Activated T-cell treated with anti-CD3 and anti-CD28 coated beads, Interleukin-2, amount 50 U/mL, for 24 hours (primary cell): ENCODE data around the gene TRIM67.

Source experiments
- DNase-seq: peaks from one replicate; pipeline ENCODE4 v3.0.0-alpha.2; 2020
- H3K27ac Mint-ChIP-seq: 2 replicates; pipeline ENCODE4 v1.8.0; 2020; ENCODE audit warnings: mild to moderate bottlenecking, mixed read lengths
- H3K27me3 Mint-ChIP-seq: 2 replicates; pipeline ENCODE4 v1.8.0; 2020; ENCODE audit warnings: mixed read lengths
- H3K36me3 Mint-ChIP-seq: 2 replicates; pipeline ENCODE4 v1.8.0; 2020; ENCODE audit warnings: low read depth, mixed read lengths
- H3K4me1 Mint-ChIP-seq: 2 replicates; pipeline ENCODE4 v1.8.0; 2020; ENCODE audit warnings: low read depth, mixed read lengths
- H3K4me3 Mint-ChIP-seq: 2 replicates; pipeline ENCODE4 v1.8.0; 2020; ENCODE audit warnings: mild to moderate bottlenecking, moderate library complexity, mixed read lengths
- H3K9me3 Mint-ChIP-seq: 2 replicates; pipeline ENCODE4 v1.8.0; 2020; ENCODE audit warnings: mixed read lengths

The TRIM67 gene

GRCh38 chr1:231183639-231184590 lies 22.1 kb downstream of the TRIM67 start:
- no peak overlapping the region for H3K27ac Mint-ChIP-seq
- DNase-seq, result no peak
- no peaks in the 10 kb centered on the region for H3K36me3 Mint-ChIP-seq
- H3K4me3 Mint-ChIP-seq, result no peak overlapping the region
- H3K27me3 Mint-ChIP-seq, result peaks cover 65% of the 10 kb centered on the region
- H3K9me3 Mint-ChIP-seq, result no peaks in the 10 kb centered on the region
- no peaks in the 10 kb centered on the region for H3K4me1 Mint-ChIP-seq

DNA sequence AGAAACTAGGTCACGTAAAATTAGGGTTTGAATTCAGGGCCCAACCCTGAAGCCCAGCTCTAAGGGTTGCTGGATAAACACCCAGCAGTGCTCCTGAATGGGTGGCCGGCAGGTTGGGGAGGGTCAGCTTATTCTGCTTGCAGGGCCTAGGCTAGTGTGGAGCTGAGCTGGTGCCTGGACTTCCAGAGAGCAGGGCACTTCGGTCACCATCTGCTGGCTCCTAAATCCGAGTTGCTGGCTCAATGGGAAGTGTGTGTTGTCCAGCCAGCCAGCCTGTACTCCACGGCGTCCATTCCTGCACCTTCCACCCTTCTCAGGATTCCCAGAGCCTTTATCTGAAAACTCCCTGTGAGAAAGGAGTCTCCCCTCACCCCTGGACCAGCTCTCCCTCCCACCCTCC lies 23.0 kb downstream of the TRIM67 start:
- Mint-ChIP-seq H3K4me3 (no peak overlapping the region), H3K9me3 (no peaks in the 10 kb centered on the region), H3K27me3 (peaks cover 64% of the 10 kb centered on the region), H3K4me1 (no peaks in the 10 kb centered on the region), H3K36me3 (no peaks in the 10 kb centered on the region), H3K27ac (no peak overlapping the region)
- DNase-seq, result no peak

DNA sequence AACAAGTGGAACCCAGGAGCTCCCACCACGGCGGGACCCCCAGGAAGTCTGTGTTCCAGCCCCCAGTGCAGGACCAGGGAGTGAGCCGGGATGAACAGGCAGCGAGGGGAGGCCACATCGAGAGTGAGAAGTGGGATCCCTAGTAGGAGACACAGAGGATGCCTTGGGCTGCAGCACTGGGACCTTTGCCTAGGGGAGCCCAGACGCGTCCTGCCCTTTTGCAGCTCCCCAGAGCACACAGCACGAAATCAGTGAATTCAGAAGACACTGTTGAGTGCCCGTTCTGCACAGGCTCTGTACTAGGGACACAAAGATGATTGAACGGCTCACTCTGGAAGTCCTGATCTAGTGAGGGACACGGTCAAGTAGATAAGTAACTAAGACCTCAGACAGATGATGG lies 23.5 kb downstream of the TRIM67 start:
- no peaks in the 10 kb centered on the region for H3K36me3 Mint-ChIP-seq
- H3K4me3 Mint-ChIP-seq, result no peak overlapping the region
- H3K27me3 Mint-ChIP-seq, result peaks cover 64% of the 10 kb centered on the region
- no peaks in the 10 kb centered on the region for H3K4me1 Mint-ChIP-seq
- no peaks in the 10 kb centered on the region for H3K9me3 Mint-ChIP-seq
- H3K27ac Mint-ChIP-seq, result no peak overlapping the region
- no peak for DNase-seq

- Mint-ChIP-seq H3K27me3 (peaks cover 57% of the 10 kb centered on the region), H3K4me3 (no peak overlapping the region), H3K4me1 (no peaks in the 10 kb centered on the region), H3K27ac (no peak overlapping the region), H3K36me3 (no peaks in the 10 kb centered on the region), H3K9me3 (no peaks in the 10 kb centered on the region)
- no peak for DNase-seq
Measured at GRCh38 chr1:231186356-231187115, 24.7 kb downstream of the TRIM67 start.

- Mint-ChIP-seq H3K4me3 (no peak overlapping the region), H3K4me1 (no peaks in the 10 kb centered on the region), H3K9me3 (no peaks in the 10 kb centered on the region), H3K27ac (no peak overlapping the region), H3K27me3 (peaks cover 50% of the 10 kb centered on the region), H3K36me3 (no peaks in the 10 kb centered on the region)
- no peak for DNase-seq
Measured at GRCh38 chr1:231187571-231187970, 25.7 kb downstream of the TRIM67 start.

DNA sequence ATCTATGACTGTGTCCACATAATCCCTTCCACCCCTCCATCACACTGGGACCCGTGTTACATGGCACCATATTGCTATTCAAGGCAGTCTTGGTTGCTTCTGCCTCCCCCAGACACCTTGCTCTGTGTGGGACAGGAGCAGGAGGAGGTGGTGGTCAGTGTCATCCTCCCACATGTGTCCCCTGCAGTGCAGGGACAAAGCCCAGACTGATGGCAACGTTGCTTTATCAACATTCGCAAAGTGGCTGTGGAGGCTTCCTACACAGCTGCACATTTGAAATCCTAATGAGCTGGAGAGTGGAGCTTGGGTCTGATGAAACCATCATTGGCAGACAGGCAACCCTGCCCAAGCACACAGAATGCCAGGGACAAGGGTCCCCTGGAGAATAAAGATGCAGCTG lies 26.2 kb downstream of the TRIM67 start:
- H3K27ac Mint-ChIP-seq, result no peak overlapping the region
- H3K4me1 Mint-ChIP-seq, result no peaks in the 10 kb centered on the region
- H3K4me3 Mint-ChIP-seq, result no peak overlapping the region
- no peaks in the 10 kb centered on the region for H3K9me3 Mint-ChIP-seq
- no peak for DNase-seq
- H3K27me3 Mint-ChIP-seq, result peaks cover 48% of the 10 kb centered on the region
- H3K36me3 Mint-ChIP-seq, result no peaks in the 10 kb centered on the region

DNA sequence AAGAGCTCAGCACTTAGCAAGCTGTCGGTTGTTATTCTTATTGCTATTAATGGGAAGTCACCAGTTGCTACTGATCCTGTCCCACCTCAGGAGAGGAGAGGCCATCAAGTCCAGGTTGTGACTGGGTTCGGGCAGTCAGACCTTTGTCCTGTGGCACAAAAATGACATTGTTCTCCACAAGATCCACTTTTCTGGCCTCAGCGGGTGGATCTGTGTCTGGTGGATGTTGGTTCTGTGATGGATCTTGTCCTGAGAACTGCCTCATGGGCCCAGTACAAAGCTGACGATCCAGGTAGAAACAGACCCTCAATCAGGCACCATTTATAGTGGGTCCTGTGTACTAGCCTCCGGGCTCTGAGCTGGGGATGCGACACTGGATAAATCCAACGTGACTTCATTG lies 26.9 kb downstream of the TRIM67 start:
- H3K27me3 Mint-ChIP-seq, result peaks cover 48% of the 10 kb centered on the region
- no peak for DNase-seq

DNA sequence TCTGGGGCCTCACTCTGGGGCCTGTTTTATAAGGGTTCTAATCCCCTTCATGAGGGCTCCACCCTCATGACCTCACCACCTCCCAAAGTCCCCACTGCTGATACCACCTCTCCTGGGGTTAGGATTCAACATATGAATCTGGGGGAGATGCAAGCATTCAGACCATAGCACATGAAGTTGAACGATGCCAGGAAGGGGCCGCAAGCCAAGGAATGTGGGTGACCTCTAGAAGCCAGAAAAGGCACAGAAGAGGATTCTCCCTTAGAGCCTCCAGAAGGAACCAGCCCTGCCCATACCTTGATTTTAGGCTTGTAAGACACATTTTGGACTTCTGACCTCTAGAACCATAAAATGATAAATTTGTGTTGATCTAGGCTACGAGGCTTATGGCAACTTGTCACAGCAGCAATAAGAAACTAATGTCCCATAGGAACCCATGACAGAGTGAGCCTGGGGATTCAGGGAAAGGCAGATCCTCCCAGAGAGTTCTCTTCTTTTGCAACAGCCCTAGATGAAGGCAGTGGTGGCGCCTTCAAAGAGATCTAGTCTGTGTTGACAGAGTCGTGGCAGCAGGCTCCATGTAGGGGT lies 27.9 kb downstream of the TRIM67 start:
- no peaks in the 10 kb centered on the region for H3K4me1 Mint-ChIP-seq
- H3K27ac Mint-ChIP-seq, result no peak overlapping the region
- no peak for DNase-seq
- no peaks in the 10 kb centered on the region for H3K36me3 Mint-ChIP-seq
- H3K27me3 Mint-ChIP-seq, result peaks cover 42% of the 10 kb centered on the region
- H3K4me3 Mint-ChIP-seq, result no peak overlapping the region
- H3K9me3 Mint-ChIP-seq, result no peaks in the 10 kb centered on the region

More for the DNA sequence above, 26.9 kb downstream of the TRIM67 start:
- Mint-ChIP-seq H3K9me3 (no peaks in the 10 kb centered on the region), H3K4me1 (no peaks in the 10 kb centered on the region), H3K4me3 (no peak overlapping the region), H3K36me3 (no peaks in the 10 kb centered on the region), H3K27ac (no peak overlapping the region)

- DNase-seq, result no peak
- Mint-ChIP-seq H3K4me1 (no peaks in the 10 kb centered on the region), H3K36me3 (no peaks in the 10 kb centered on the region), H3K4me3 (no peak overlapping the region), H3K27ac (no peak overlapping the region), H3K9me3 (no peaks in the 10 kb centered on the region), H3K27me3 (peaks cover 41% of the 10 kb centered on the region)
Measured at GRCh38 chr1:231190456-231190855, 28.6 kb downstream of the TRIM67 start.

DNA sequence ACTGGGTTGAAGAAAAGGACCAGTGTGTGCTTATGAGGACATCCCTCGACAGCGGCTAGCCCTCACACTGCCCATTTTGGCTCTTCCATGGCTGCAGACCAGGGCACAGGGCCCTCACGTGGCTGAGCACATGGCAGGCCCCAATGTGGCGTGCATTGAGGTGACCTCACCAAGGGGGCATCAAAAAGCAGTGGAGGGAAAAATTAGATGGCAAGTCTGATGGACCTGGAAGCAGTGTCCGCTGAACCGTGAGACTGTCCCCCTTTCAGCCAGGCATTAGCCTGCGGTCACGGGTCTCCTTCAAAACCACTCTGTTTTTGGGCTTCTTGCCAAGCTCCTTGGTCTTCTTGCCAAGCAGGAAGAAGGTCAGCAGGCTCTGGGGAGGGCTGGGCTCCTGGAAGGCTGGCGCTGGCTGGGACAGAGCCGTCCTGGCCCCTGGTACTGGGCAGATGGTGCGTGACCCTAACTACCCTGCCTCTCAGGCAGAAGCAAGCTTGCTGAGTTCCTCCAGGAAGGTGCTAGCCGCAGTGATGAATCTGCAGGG lies 30.8 kb downstream of the TRIM67 start:
- Mint-ChIP-seq H3K9me3 (no peaks in the 10 kb centered on the region), H3K4me3 (no peak overlapping the region)
- DNase-seq, result no peak

GRCh38 chr1:231193710-231194340 lies 32.0 kb downstream of the TRIM67 start:
- Mint-ChIP-seq H3K36me3 (no peaks in the 10 kb centered on the region), H3K4me3 (no peak overlapping the region), H3K27ac (no peak overlapping the region), H3K27me3 (peaks cover 16% of the 10 kb centered on the region), H3K9me3 (no peaks in the 10 kb centered on the region), H3K4me1 (no peaks in the 10 kb centered on the region)
- DNase-seq, result no peak

More for the DNA sequence above, 30.8 kb downstream of the TRIM67 start:
- Mint-ChIP-seq H3K27me3 (peaks cover 25% of the 10 kb centered on the region), H3K27ac (no peak overlapping the region), H3K36me3 (no peaks in the 10 kb centered on the region), H3K4me1 (no peaks in the 10 kb centered on the region)

DNA sequence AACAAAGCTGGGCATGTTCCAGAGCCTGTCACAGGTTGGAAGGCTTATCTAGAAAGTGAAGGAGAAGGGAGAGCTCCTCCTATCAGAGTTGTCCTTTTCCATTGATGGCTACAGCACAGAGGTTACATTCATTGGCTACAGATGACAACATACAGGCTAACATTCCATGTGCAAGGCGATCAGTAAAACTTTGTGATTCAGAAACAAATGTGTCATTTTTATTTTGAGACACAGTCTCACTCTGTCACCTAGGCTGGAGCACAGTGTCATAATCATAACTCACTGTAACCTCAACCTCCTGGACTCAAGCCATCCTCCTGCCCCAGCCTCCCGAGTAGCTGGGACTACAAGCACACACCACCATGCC lies 32.6 kb downstream of the TRIM67 start:
- Mint-ChIP-seq H3K4me3 (no peak overlapping the region), H3K36me3 (no peaks in the 10 kb centered on the region), H3K27ac (no peak overlapping the region), H3K9me3 (no peaks in the 10 kb centered on the region), H3K27me3 (peaks cover 11% of the 10 kb centered on the region), H3K4me1 (no peaks in the 10 kb centered on the region)
- no peak for DNase-seq

GRCh38 chr1:231194843-231195516 lies 33.1 kb downstream of the TRIM67 start:
- Mint-ChIP-seq H3K4me1 (no peaks in the 10 kb centered on the region), H3K9me3 (no peaks in the 10 kb centered on the region), H3K27ac (no peak overlapping the region), H3K27me3 (peaks cover 6% of the 10 kb centered on the region), H3K36me3 (no peaks in the 10 kb centered on the region), H3K4me3 (no peak overlapping the region)
- DNase-seq, result no peak

- no peak overlapping the region for H3K27ac Mint-ChIP-seq
- no peak for DNase-seq
- H3K36me3 Mint-ChIP-seq, result no peaks in the 10 kb centered on the region
- peaks cover 6% of the 10 kb centered on the region for H3K27me3 Mint-ChIP-seq
- H3K4me3 Mint-ChIP-seq, result no peak overlapping the region
- H3K9me3 Mint-ChIP-seq, result no peaks in the 10 kb centered on the region
- H3K4me1 Mint-ChIP-seq, result no peaks in the 10 kb centered on the region
Measured at GRCh38 chr1:231196307-231196706, 34.4 kb downstream of the TRIM67 start.
